ENCODE data around the gene OGT. TPM values are rescaled to one million over a fixed set of nuclear protein-coding genes. Genes with fewer than 3 reads are reported as not detected.

Gene OGT
- total and polyA plus RNA-seq, 10 of the 15 experiments (the other 5 are each of a cell fraction or from before 2014, with no cell fraction given): 38.2 to 671 (median 107) TPM

GRCh38 chrX:71532753-71533425, at the start of gene OGT (continued):
- TF ChIP-seq JUND (IDR thresholded peaks at IDR 0.05; ENCODE audit: low read depth, low read length): 0 out of 2 replicates have a peak, but pooled peaks have one; percentile 48
- no peak for TF ChIP-seq RAD51 (IDR thresholded peaks at IDR 0.05)
- peak; percentile 93 for TF ChIP-seq BACH1 (IDR thresholded peaks at IDR 0.05; ENCODE audit: borderline replicate concordance)
- 0 out of 2 replicates have a peak, but pooled peaks have one; percentile 81 for TF ChIP-seq CBX5 (IDR thresholded peaks at IDR 0.05; ENCODE audit: low read depth)
- no peak for TF ChIP-seq MYB (IDR thresholded peaks at IDR 0.05; ENCODE audit: borderline replicate concordance, low read depth, low read length)
- TF ChIP-seq, protein P1, sequence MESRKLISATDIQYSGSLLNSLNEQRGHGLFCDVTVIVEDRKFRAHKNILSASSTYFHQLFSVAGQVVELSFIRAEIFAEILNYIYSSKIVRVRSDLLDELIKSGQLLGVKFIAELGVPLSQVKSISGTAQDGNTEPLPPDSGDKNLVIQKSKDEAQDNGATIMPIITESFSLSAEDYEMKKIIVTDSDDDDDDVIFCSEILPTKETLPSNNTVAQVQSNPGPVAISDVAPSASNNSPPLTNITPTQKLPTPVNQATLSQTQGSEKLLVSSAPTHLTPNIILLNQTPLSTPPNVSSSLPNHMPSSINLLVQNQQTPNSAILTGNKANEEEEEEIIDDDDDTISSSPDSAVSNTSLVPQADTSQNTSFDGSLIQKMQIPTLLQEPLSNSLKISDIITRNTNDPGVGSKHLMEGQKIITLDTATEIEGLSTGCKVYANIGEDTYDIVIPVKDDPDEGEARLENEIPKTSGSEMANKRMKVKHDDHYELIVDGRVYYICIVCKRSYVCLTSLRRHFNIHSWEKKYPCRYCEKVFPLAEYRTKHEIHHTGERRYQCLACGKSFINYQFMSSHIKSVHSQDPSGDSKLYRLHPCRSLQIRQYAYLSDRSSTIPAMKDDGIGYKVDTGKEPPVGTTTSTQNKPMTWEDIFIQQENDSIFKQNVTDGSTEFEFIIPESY (IDR thresholded peaks at IDR 0.05): no peak
- 0 out of 2 replicates have a peak, but pooled peaks have one; percentile 44 for TF ChIP-seq RFX5 (IDR thresholded peaks at IDR 0.05; ENCODE audit: low read depth, low read length)
- peak; percentile 82 for TF ChIP-seq MAX (IDR thresholded peaks at IDR 0.05; ENCODE audit: low read depth, low read length)
- TF ChIP-seq NR2C2 (IDR thresholded peaks at IDR 0.05; ENCODE audit: borderline replicate concordance, control insufficient read depth, insufficient read length, low read depth): no peak
- TF ChIP-seq GATAD2B (conservative IDR thresholded peaks at IDR 0.05; ENCODE audit: low read depth): peak; percentile 55; the same call in 1 of the 2 replicates
- peak; percentile 51; the same call in 1 of the 2 replicates for TF ChIP-seq ZBED1 (IDR thresholded peaks at IDR 0.05; ENCODE audit: borderline replicate concordance)
- TF ChIP-seq RAD21 (IDR thresholded peaks at IDR 0.05; ENCODE audit: insufficient read depth, low read depth, low read length): no peak
- no peak; a peak in 1 of 4 replicates for TF ChIP-seq SRF (IDR thresholded peaks at IDR 0.05; ENCODE audit: low read depth in 2 of 2, low read length in 2 of 2)
- TF ChIP-seq TCF12 (IDR thresholded peaks at IDR 0.05; ENCODE audit: low read depth, low read length): peak; percentile 67; the same call in 1 of the 2 replicates
- TF ChIP-seq ASH2L (IDR thresholded peaks at IDR 0.05; ENCODE audit: borderline replicate concordance, low read depth): no peak
- TF ChIP-seq MEF2B (IDR thresholded peaks at IDR 0.05; ENCODE audit: partially characterized antibody, poor library complexity, severe bottlenecking): peak; percentile 76
- no peak for TF ChIP-seq ZZZ3 (IDR thresholded peaks at IDR 0.05; ENCODE audit: control insufficient read depth, insufficient read length, low read depth)
- no peak for TF ChIP-seq KDM1A (IDR thresholded peaks at IDR 0.05; ENCODE audit: borderline replicate concordance)
- no peak for TF ChIP-seq SUPT20H (IDR thresholded peaks at IDR 0.05; ENCODE audit: borderline replicate concordance, control insufficient read depth, low read depth, low read length)
- TF ChIP-seq RUNX3 (IDR thresholded peaks at IDR 0.05; ENCODE audit: low read length): peak; percentile 85
- 0 out of 2 replicates have a peak, but pooled peaks have one; percentile 39 for TF ChIP-seq DPF2 (IDR thresholded peaks at IDR 0.05)
- peak; percentile 41; the same call in 1 of the 2 replicates for TF ChIP-seq LARP7 (IDR thresholded peaks at IDR 0.05)
- TF ChIP-seq MTA3 (IDR thresholded peaks at IDR 0.05; ENCODE audit: borderline replicate concordance, low read length): no peak
- TF ChIP-seq SMARCA5 (IDR thresholded peaks at IDR 0.05): peak; percentile 94
- TF ChIP-seq SKIL (IDR thresholded peaks at IDR 0.05; ENCODE audit: low read depth, poor library complexity, severe bottlenecking): peak; percentile 38
- TF ChIP-seq TCF3 (IDR thresholded peaks at IDR 0.05; ENCODE audit: borderline replicate concordance, insufficient read depth, low read depth, low read length): 0 out of 2 replicates have a peak, but pooled peaks have one; percentile 8

All from GM12878 (cell line).